ENCODE data around the gene ZNF714. TPM values are rescaled to one million over a fixed set of nuclear protein-coding genes. Genes with fewer than 3 reads are reported as not detected.

Gene ZNF714
- polyA plus RNA-seq (2013, experiment 1 of 4) = 63.3 TPM
- polyA plus RNA-seq (2013, experiment 2 of 4) = 68.8 TPM
- polyA plus RNA-seq (2013, experiment 3 of 4) = 50.2 TPM
- polyA plus RNA-seq (2013, experiment 4 of 4) = 51.6 TPM

- H3K27ac ChIP-seq (ENCODE audit: insufficient read depth, low read depth, low read length, poor library complexity, severe bottlenecking) = peak within 1 kb of the TSS; percentile 97
- H3K4me1 ChIP-seq (ENCODE audit: control insufficient read depth, insufficient read depth, low read length) = peaks cover 10% of the 10 kb centered on the region
- 0% methylated on average over 35 to 38 of the region's 38 CpGs for WGBS, 2 experiments
- peak within 1 kb of the TSS; percentile 85 for H3K4me3 ChIP-seq (ENCODE audit: insufficient read depth, low read depth, low read length)
- H3K27me3 ChIP-seq (ENCODE audit: control insufficient read depth, insufficient read depth, low read length, poor library complexity, severe bottlenecking) = no peaks in the 10 kb centered on the region
- H3K9me3 ChIP-seq (ENCODE audit: control insufficient read depth, low read length) = no peaks in the 10 kb centered on the region
- no peaks in the 10 kb centered on the region for H3K36me3 ChIP-seq (ENCODE audit: control insufficient read depth, insufficient read depth, low read length)
Measured at GRCh38 chr19:21082011-21082975, at the start of gene ZNF714. TSS of gene ZNF714 (plus strand) at chr19:21082203. CDS start at chr19:21098269, 16,066 bp downstream.

- no peak overlapping the region for H3K4me3 ChIP-seq (ENCODE audit: insufficient read depth, low read depth, low read length)
- no peaks in the 10 kb centered on the region for H3K4me1 ChIP-seq (ENCODE audit: control insufficient read depth, insufficient read depth, low read length)
- H3K36me3 ChIP-seq (ENCODE audit: control insufficient read depth, insufficient read depth, low read length) = peaks cover 22% of the 10 kb centered on the region
Measured at GRCh38 chr19:21045028-21045427, 37.0 kb upstream of the ZNF714 start.

GRCh38 chr19:21046489-21046888, 35.5 kb upstream of the ZNF714 start:
- H3K27ac ChIP-seq (ENCODE audit: insufficient read depth, low read depth, low read length, poor library complexity, severe bottlenecking) = no peak overlapping the region
- H3K4me1 ChIP-seq (ENCODE audit: control insufficient read depth, insufficient read depth, low read length) = no peaks in the 10 kb centered on the region
- no peaks in the 10 kb centered on the region for H3K27me3 ChIP-seq (ENCODE audit: control insufficient read depth, insufficient read depth, low read length, poor library complexity, severe bottlenecking)
- peaks cover 2% of the 10 kb centered on the region for H3K9me3 ChIP-seq (ENCODE audit: control insufficient read depth, low read length)
- peaks cover 25% of the 10 kb centered on the region for H3K36me3 ChIP-seq (ENCODE audit: control insufficient read depth, insufficient read depth, low read length)
- 95 to 100% methylated on average over 2 to 3 of the region's 3 CpGs for WGBS, 2 experiments
- H3K4me3 ChIP-seq (ENCODE audit: insufficient read depth, low read depth, low read length) = no peak overlapping the region

More at GRCh38 chr19:21045028-21045427, 37.0 kb upstream of the ZNF714 start:
- H3K9me3 ChIP-seq (ENCODE audit: control insufficient read depth, low read length) = peaks cover 2% of the 10 kb centered on the region
- H3K27ac ChIP-seq (ENCODE audit: insufficient read depth, low read depth, low read length, poor library complexity, severe bottlenecking) = no peak overlapping the region
- H3K27me3 ChIP-seq (ENCODE audit: control insufficient read depth, insufficient read depth, low read length, poor library complexity, severe bottlenecking) = no peaks in the 10 kb centered on the region

- 95 to 97% methylated on average over 1 of the region's 2 CpGs for WGBS, 2 experiments
- Histone ChIP-seq H3K27ac (ENCODE audit: insufficient read depth, low read depth, low read length, poor library complexity, severe bottlenecking) (no peak overlapping the region), H3K27me3 (ENCODE audit: control insufficient read depth, insufficient read depth, low read length, poor library complexity, severe bottlenecking) (no peaks in the 10 kb centered on the region), H3K4me1 (ENCODE audit: control insufficient read depth, insufficient read depth, low read length) (no peaks in the 10 kb centered on the region), H3K36me3 (ENCODE audit: control insufficient read depth, insufficient read depth, low read length) (peaks cover 25% of the 10 kb centered on the region), H3K9me3 (ENCODE audit: control insufficient read depth, low read length) (peaks cover 2% of the 10 kb centered on the region), H3K4me3 (ENCODE audit: insufficient read depth, low read depth, low read length) (no peak overlapping the region)
Measured at GRCh38 chr19:21047716-21048115, 34.3 kb upstream of the ZNF714 start.

- no peaks in the 10 kb centered on the region for H3K27me3 ChIP-seq (ENCODE audit: control insufficient read depth, insufficient read depth, low read length, poor library complexity, severe bottlenecking)
- peaks cover 35% of the 10 kb centered on the region for H3K36me3 ChIP-seq (ENCODE audit: control insufficient read depth, insufficient read depth, low read length)
- no peaks in the 10 kb centered on the region for H3K9me3 ChIP-seq (ENCODE audit: control insufficient read depth, low read length)
- WGBS, 2 experiments = 94 to 95% methylated on average over 5 of the region's 5 CpGs
- no peak overlapping the region for H3K4me3 ChIP-seq (ENCODE audit: insufficient read depth, low read depth, low read length)
- no peaks in the 10 kb centered on the region for H3K4me1 ChIP-seq (ENCODE audit: control insufficient read depth, insufficient read depth, low read length)
- H3K27ac ChIP-seq (ENCODE audit: insufficient read depth, low read depth, low read length, poor library complexity, severe bottlenecking) = no peak overlapping the region
Measured at GRCh38 chr19:21052902-21053301, 29.1 kb upstream of the ZNF714 start.

- Histone ChIP-seq H3K4me1 (ENCODE audit: control insufficient read depth, insufficient read depth, low read length) (no peaks in the 10 kb centered on the region), H3K9me3 (ENCODE audit: control insufficient read depth, low read length) (no peaks in the 10 kb centered on the region), H3K36me3 (ENCODE audit: control insufficient read depth, insufficient read depth, low read length) (no peaks in the 10 kb centered on the region), H3K27me3 (ENCODE audit: control insufficient read depth, insufficient read depth, low read length, poor library complexity, severe bottlenecking) (no peaks in the 10 kb centered on the region), H3K4me3 (ENCODE audit: insufficient read depth, low read depth, low read length) (no peak overlapping the region), H3K27ac (ENCODE audit: insufficient read depth, low read depth, low read length, poor library complexity, severe bottlenecking) (no peak overlapping the region)
Measured at GRCh38 chr19:21065336-21065735, 16.7 kb upstream of the ZNF714 start.

GRCh38 chr19:21084343-21084742, 2.3 kb downstream of the ZNF714 start:
- 72 to 100% methylated on average over 1 of the region's 1 CpG for WGBS, 2 experiments
- H3K9me3 ChIP-seq (ENCODE audit: control insufficient read depth, low read length) = no peaks in the 10 kb centered on the region
- H3K4me1 ChIP-seq (ENCODE audit: control insufficient read depth, insufficient read depth, low read length) = peaks cover 12% of the 10 kb centered on the region
- H3K36me3 ChIP-seq (ENCODE audit: control insufficient read depth, insufficient read depth, low read length) = no peaks in the 10 kb centered on the region
- no peak overlapping the region for H3K27ac ChIP-seq (ENCODE audit: insufficient read depth, low read depth, low read length, poor library complexity, severe bottlenecking)
- no peaks in the 10 kb centered on the region for H3K27me3 ChIP-seq (ENCODE audit: control insufficient read depth, insufficient read depth, low read length, poor library complexity, severe bottlenecking)
- no peak overlapping the region for H3K4me3 ChIP-seq (ENCODE audit: insufficient read depth, low read depth, low read length)

- H3K27me3 ChIP-seq (ENCODE audit: control insufficient read depth, insufficient read depth, low read length, poor library complexity, severe bottlenecking) = no peaks in the 10 kb centered on the region
- peaks cover 17% of the 10 kb centered on the region for H3K4me1 ChIP-seq (ENCODE audit: control insufficient read depth, insufficient read depth, low read length)
- 95 to 98% methylated on average over 3 of the region's 3 CpGs for WGBS, 2 experiments
- H3K27ac ChIP-seq (ENCODE audit: insufficient read depth, low read depth, low read length, poor library complexity, severe bottlenecking) = no peak overlapping the region
- H3K36me3 ChIP-seq (ENCODE audit: control insufficient read depth, insufficient read depth, low read length) = no peaks in the 10 kb centered on the region
- H3K4me3 ChIP-seq (ENCODE audit: insufficient read depth, low read depth, low read length) = no peak overlapping the region
- no peaks in the 10 kb centered on the region for H3K9me3 ChIP-seq (ENCODE audit: control insufficient read depth, low read length)
Measured at GRCh38 chr19:21087871-21088270, 5.9 kb downstream of the ZNF714 start.

- no peak overlapping the region for H3K4me3 ChIP-seq (ENCODE audit: insufficient read depth, low read depth, low read length)
- H3K27ac ChIP-seq (ENCODE audit: insufficient read depth, low read depth, low read length, poor library complexity, severe bottlenecking) = peak overlapping the region; percentile 44
- H3K9me3 ChIP-seq (ENCODE audit: control insufficient read depth, low read length) = no peaks in the 10 kb centered on the region
- H3K36me3 ChIP-seq (ENCODE audit: control insufficient read depth, insufficient read depth, low read length) = no peaks in the 10 kb centered on the region
- no peaks in the 10 kb centered on the region for H3K27me3 ChIP-seq (ENCODE audit: control insufficient read depth, insufficient read depth, low read length, poor library complexity, severe bottlenecking)
- H3K4me1 ChIP-seq (ENCODE audit: control insufficient read depth, insufficient read depth, low read length) = peaks cover 7% of the 10 kb centered on the region
Measured at GRCh38 chr19:21092109-21092508, 10.1 kb downstream of the ZNF714 start.

- H3K4me3 ChIP-seq (ENCODE audit: insufficient read depth, low read depth, low read length) = no peak overlapping the region
- H3K9me3 ChIP-seq (ENCODE audit: control insufficient read depth, low read length) = no peaks in the 10 kb centered on the region
- H3K4me1 ChIP-seq (ENCODE audit: control insufficient read depth, insufficient read depth, low read length) = peaks cover 4% of the 10 kb centered on the region
- 93 to 96% methylated on average over 1 of the region's 1 CpG for WGBS, 2 experiments
- no peaks in the 10 kb centered on the region for H3K27me3 ChIP-seq (ENCODE audit: control insufficient read depth, insufficient read depth, low read length, poor library complexity, severe bottlenecking)
- no peak overlapping the region for H3K27ac ChIP-seq (ENCODE audit: insufficient read depth, low read depth, low read length, poor library complexity, severe bottlenecking)
- H3K36me3 ChIP-seq (ENCODE audit: control insufficient read depth, insufficient read depth, low read length) = peaks cover 7% of the 10 kb centered on the region
Measured at GRCh38 chr19:21094347-21095025, 12.5 kb downstream of the ZNF714 start.

All from ectodermal cell (in vitro differentiated cells).